DMS153 treated with DMSO at 0.1 percent for 48 hours (cell line): Measurements from ENCODE around the gene KPNA1.
A peak's percentile ranks its signal among the peaks of the same experiment; 100 is the strongest.

Experiments used
- DNase-seq: peaks from one replicate; lab custom pipeline; 2025; ENCODE audit not compliant: unreplicated experiment; lab: John Stamatoyannopoulos, UW

Gene KPNA1

GRCh38 chr3:122389197-122389596, 125.5 kb downstream of the KPNA1 start:
- no peak for DNase-seq

- no peak for DNase-seq
Measured at GRCh38 chr3:122387709-122388108, 127.0 kb downstream of the KPNA1 start.

DNA sequence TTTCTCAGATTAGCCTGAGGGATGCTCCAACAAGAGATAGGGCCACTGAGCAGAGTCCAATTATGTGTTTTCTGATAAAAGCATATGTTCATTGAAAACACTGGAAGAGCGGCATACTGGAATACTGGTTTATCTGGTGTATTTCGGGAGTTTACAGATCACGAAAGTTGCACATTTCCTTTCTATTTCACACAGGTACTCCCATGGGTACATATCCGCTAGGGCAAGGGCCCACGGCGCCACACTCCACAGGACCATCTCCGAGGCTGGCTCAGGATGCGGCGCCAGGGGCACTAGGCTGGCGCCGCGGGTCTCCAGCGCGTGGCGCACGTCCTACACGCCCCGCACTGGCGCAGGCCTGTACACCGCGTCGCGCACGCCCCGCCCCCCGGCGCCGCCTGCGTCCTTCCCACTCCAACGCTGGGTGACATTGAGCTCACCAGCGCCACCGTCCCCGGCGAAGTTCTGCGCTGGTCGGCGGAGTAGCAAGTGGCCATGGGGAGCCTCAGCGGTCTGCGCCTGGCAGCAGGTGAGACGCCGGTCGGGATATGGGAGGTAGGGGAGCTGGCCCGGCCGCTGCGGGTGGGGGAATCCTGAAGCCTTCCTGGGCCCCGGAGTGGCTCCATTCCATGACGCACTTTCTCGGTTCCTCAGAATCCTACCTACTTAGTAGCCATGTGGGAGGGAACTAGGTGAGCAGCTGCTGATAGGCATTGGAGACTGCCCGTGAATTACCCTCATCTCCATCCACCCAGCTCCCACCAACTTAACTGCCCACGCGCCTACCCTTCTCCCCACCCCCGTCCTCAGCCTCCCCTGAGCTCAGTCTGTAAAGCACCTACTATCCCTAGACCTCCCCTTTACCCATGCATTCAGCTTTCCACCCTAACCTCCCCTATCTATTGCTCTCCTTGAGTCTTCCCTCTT, 130.7 kb downstream of the KPNA1 start, which contains the start of gene FAM162A:
TSS of gene FAM162A (plus strand) at position 412 of the 927 bp plus-strand sequence. CDS start at position 496, 84 bp downstream.
- peak; percentile 92 for DNase-seq

DNA sequence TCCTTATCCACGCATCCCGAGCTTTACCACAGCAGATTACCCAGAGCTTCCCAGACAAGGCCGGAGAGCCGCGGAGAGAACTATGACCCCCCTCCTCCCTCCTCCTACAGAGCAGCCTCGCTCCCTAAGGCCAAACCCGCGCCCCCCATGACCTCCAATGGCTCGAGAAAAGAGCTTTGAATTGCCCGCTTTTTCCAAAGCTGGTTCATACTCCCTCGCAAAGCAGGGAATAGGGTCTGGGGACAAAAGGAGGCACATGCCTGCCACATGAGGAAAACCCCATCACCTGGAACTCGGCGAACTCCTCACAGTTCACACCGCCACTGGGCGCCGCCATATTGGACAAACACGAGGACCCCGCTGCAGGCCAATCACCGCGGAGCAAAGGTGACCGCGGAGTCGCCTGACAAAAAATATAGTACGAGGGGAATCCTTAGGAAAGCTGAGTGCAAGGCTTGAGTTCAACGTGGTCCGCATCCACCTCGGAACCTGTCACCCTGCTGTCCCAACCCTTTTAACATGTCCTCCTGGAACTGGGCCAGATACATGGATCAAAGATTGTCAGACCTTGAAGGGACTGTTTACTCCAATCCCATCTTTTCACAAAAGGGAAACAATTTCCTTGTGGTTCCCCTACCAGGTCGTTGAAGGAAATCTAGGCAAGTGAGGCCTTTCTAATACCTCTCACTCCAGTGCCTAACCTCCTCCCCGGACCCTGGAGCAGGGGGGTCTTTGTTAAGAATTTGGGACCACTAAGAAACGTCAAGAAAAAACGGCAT, 131.7 kb downstream of the KPNA1 start, which contains the start of gene MIX23:
TSS of gene MIX23 (minus strand) at position 344 of the 779 bp plus-strand sequence. CDS start at position 337, 7 bp downstream.
- DNase-seq: peak; percentile 89

GRCh38 chr3:122377975-122378374, 136.8 kb downstream of the KPNA1 start:
- DNase-seq: no peak

- DNase-seq: no peak
Measured at GRCh38 chr3:122374034-122374433, 140.7 kb downstream of the KPNA1 start.
